K562 (cell line): ENCODE data around the gene TP73.

Experiments used
- CHD7 ChIP-seq: fragments of 200-600 bp; sonication (generic); IDR thresholded peaks from one replicate; pipeline ENCODE4 v1.6.1; 2012; ENCODE audit warnings: mild to moderate bottlenecking, low read depth, low read length, inconsistent platforms
- MEIS2 ChIP-seq: fragments of 450-650 bp; IDR thresholded peaks from 2 replicates; pipeline ENCODE4 v1.6.1; 2014; ENCODE audit warnings: mild to moderate bottlenecking; ENCODE audit not compliant: partially characterized antibody
- MXI1 ChIP-seq: IDR thresholded peaks from 2 replicates; pipeline ENCODE4 v1.6.1; 2011; ENCODE audit warnings: low read depth, mild to moderate bottlenecking, improper control_type of control experiment, low read length

GRCh38 chr1:3624200-3625136, 27.8 kb upstream of the TP73 start, which contains the start of gene TPRG1L:
- TF ChIP-seq MEIS2 (no peak), CHD7 (no peak), MXI1 (no peak)
